ENCODE results near the gene DHRS13. TPM values are rescaled to one million over a fixed set of nuclear protein-coding genes. Genes with fewer than 3 reads are reported as not detected.

The DHRS13 gene
- total RNA-seq, 1 donor from 2014 or later: 11.8 TPM

- Histone ChIP-seq H3K4me3 (no peak overlapping the region), H3K27me3 (no peaks in the 10 kb centered on the region), H3K36me3 (peaks cover 0 to 93% of the 10 kb centered on the region in 2 donors), H3K27ac (no peak overlapping the region), H3K9me3 (no peaks in the 10 kb centered on the region), H3K4me1 (no peaks in the 10 kb centered on the region)
- no peak for DNase-seq (ENCODE audit: extremely low spot score in 2 of 2)
- intact Hi-C loops (cut with DNase I): no loop called here
- TF ChIP-seq POLR2AphosphoS5 (IDR thresholded peaks at IDR 0.05; ENCODE audit: insufficient read depth in 1 of 2, low read depth in 1 of 2) (no peak), CTCF (IDR thresholded peaks at IDR 0.05) (no peak), POLR2A (IDR thresholded peaks at IDR 0.05) (no peak)
These were observed 14.2 kb upstream of the DHRS13 start for GRCh38 chr17:28917029-28917428.

GRCh38 chr17:28916302-28916934, 13.5 kb upstream of the DHRS13 start:
- H3K4me1 ChIP-seq: no peaks in the 10 kb centered on the region
- no peaks in the 10 kb centered on the region for H3K27me3 ChIP-seq
- no peak for DNase-seq (ENCODE audit: extremely low spot score in 2 of 2)
- intact Hi-C loops (cut with DNase I): no loop called here
- no peaks in the 10 kb centered on the region for H3K9me3 ChIP-seq
- H3K4me3 ChIP-seq: no peak overlapping the region
- TF ChIP-seq POLR2AphosphoS5 (IDR thresholded peaks at IDR 0.05; ENCODE audit: insufficient read depth in 1 of 2, low read depth in 1 of 2): peak in 1 of 2 donors; percentile 20
- no peak for TF ChIP-seq POLR2A (IDR thresholded peaks at IDR 0.05)
- TF ChIP-seq CTCF (IDR thresholded peaks at IDR 0.05): peak; percentile 36 to 60 (median 45)
- H3K36me3 ChIP-seq: peaks cover 0 to 94% of the 10 kb centered on the region in 2 donors
- H3K27ac ChIP-seq: no peak overlapping the region

DNA sequence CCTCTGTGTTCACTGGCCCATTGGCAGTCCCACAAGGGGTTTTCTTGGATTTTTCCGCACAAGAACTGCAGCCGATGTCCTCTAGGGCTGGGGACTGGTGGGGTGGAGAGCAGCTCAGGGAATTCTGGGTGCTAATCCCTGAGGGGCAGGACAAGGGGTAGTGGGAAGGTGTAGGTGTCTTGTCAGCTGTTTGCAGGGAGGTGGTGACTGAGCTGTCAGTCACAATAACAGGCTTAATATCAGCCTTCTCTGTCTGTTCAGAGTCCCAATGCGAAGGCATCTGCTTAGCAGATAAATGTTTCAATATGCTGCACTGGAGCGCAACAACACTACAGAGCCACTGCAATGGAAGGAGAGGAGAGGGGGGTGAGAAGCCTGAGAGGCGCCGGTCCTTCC, 10.1 kb upstream of the DHRS13 start:
- no peaks in the 10 kb centered on the region for H3K27me3 ChIP-seq
- H3K4me1 ChIP-seq: peaks cover 18% of the 10 kb centered on the region
- H3K27ac ChIP-seq: no peak overlapping the region
- no peak for DNase-seq (ENCODE audit: extremely low spot score in 2 of 2)
- no peak overlapping the region for H3K4me3 ChIP-seq
- intact Hi-C loops (cut with DNase I): no loop called here
- H3K36me3 ChIP-seq: peaks cover 0 to 85% of the 10 kb centered on the region in 2 donors
- no peak for TF ChIP-seq POLR2A (IDR thresholded peaks at IDR 0.05)
- TF ChIP-seq POLR2AphosphoS5 (IDR thresholded peaks at IDR 0.05; ENCODE audit: insufficient read depth in 1 of 2, low read depth in 1 of 2): no peak
- TF ChIP-seq CTCF (IDR thresholded peaks at IDR 0.05): no peak
- H3K9me3 ChIP-seq: no peaks in the 10 kb centered on the region

GRCh38 chr17:28912281-28912937, 9.5 kb upstream of the DHRS13 start:
- Histone ChIP-seq H3K27me3 (no peaks in the 10 kb centered on the region), H3K9me3 (no peaks in the 10 kb centered on the region), H3K4me1 (peaks cover 23% of the 10 kb centered on the region), H3K36me3 (peaks cover 0 to 79% of the 10 kb centered on the region in 2 donors), H3K27ac (no peak overlapping the region), H3K4me3 (no peak overlapping the region)
- no peak for TF ChIP-seq CTCF (IDR thresholded peaks at IDR 0.05)
- no peak for TF ChIP-seq POLR2A (IDR thresholded peaks at IDR 0.05)
- peak in 1 of 2 donors; percentile 11 for TF ChIP-seq POLR2AphosphoS5 (IDR thresholded peaks at IDR 0.05; ENCODE audit: insufficient read depth in 1 of 2, low read depth in 1 of 2)
- DNase-seq (ENCODE audit: extremely low spot score in 2 of 2): no peak
- intact Hi-C loops (cut with DNase I): no loop called here

Measured in vagina (tissue), 2 donors.